H9 (cell line): ENCODE results near the gene TSPO. TPM values are rescaled to one million over a fixed set of nuclear protein-coding genes. Genes with fewer than 3 reads are reported as not detected.

Experiments used
- DNase-seq: peaks from one replicate; pipeline ENCODE4 v3.0.0-alpha.2; 2017
- H2AFZ ChIP-seq: one replicate; pipeline ENCODE4 v1.6.1; 2013; ENCODE audit warnings: mild to moderate bottlenecking, low read length, control low read depth, moderate library complexity
- H2AK5ac ChIP-seq: 2 replicates; pipeline ENCODE4 v1.6.1; 2013; ENCODE audit warnings: low read length, control low read depth, mixed read lengths; ENCODE audit not compliant: insufficient read length
- H2BK120ac ChIP-seq: one replicate; pipeline ENCODE4 v1.6.1; 2013; ENCODE audit warnings: low read depth, mild to moderate bottlenecking, low read length, control low read depth, inconsistent platforms; ENCODE audit not compliant: poor library complexity, severe bottlenecking
- H2BK12ac ChIP-seq: 2 replicates; pipeline ENCODE4 v1.6.1; 2013; ENCODE audit warnings: low read length, control low read depth, mixed read lengths, low read depth; ENCODE audit not compliant: insufficient read length
- H2BK15ac ChIP-seq: 2 replicates; pipeline ENCODE4 v1.6.1; 2013; ENCODE audit warnings: low read depth, low read length, control low read depth
- H2BK20ac ChIP-seq: one replicate; pipeline ENCODE4 v1.6.1; 2013; ENCODE audit warnings: low read depth, mild to moderate bottlenecking, low read length, control low read depth, inconsistent platforms; ENCODE audit not compliant: poor library complexity, severe bottlenecking
- H2BK5ac ChIP-seq: 2 replicates; pipeline ENCODE4 v1.6.1; 2013; ENCODE audit warnings: low read length, control low read depth, mixed read lengths; ENCODE audit not compliant: insufficient read length
- H3K14ac ChIP-seq: 2 replicates; pipeline ENCODE4 v1.6.1; 2013; ENCODE audit warnings: low read length, control low read depth; ENCODE audit not compliant: insufficient read depth
- H3K18ac ChIP-seq: 2 replicates; pipeline ENCODE4 v1.6.1; 2013; ENCODE audit warnings: low read depth, mild to moderate bottlenecking, mixed read lengths, low read length, control low read depth; ENCODE audit not compliant: insufficient read length
- H3K23ac ChIP-seq: 2 replicates; pipeline ENCODE4 v1.6.1; 2013; ENCODE audit warnings: low read length, control low read depth, mixed read lengths, low read depth; ENCODE audit not compliant: insufficient read length
- H3K23me2 ChIP-seq: 2 replicates; pipeline ENCODE4 v1.6.1; 2013; ENCODE audit warnings: low read depth, mild to moderate bottlenecking, mixed read lengths, low read length, control low read depth; ENCODE audit not compliant: insufficient read length, poor library complexity, severe bottlenecking
- H3K27ac ChIP-seq: 2 replicates; pipeline ENCODE4 v1.5.1; 2013; ENCODE audit warnings: low read length, control low read depth, mixed read lengths, low read depth; ENCODE audit not compliant: insufficient read length
- H3K27me3 ChIP-seq: 2 replicates; pipeline ENCODE4 v1.6.1; 2013; ENCODE audit warnings: low read length, control low read depth, inconsistent platforms; ENCODE audit not compliant: insufficient read depth
- H3K4ac ChIP-seq: 2 replicates; pipeline ENCODE4 v1.6.1; 2013; ENCODE audit warnings: low read depth, mild to moderate bottlenecking, control low read depth, inconsistent platforms, low read length, moderate library complexity
- H3K4me1 ChIP-seq: 2 replicates; pipeline ENCODE4 v1.6.1; 2013; ENCODE audit warnings: low read length, control low read depth, inconsistent platforms; ENCODE audit not compliant: insufficient read depth
- H3K4me2 ChIP-seq: 2 replicates; pipeline ENCODE4 v1.6.1; 2013; ENCODE audit warnings: low read length, control low read depth, mixed read lengths; ENCODE audit not compliant: insufficient read length, insufficient read depth
- H3K56ac ChIP-seq: 2 replicates; pipeline ENCODE4 v1.6.1; 2013; ENCODE audit warnings: low read depth, mild to moderate bottlenecking, mixed read lengths, low read length, control low read depth; ENCODE audit not compliant: insufficient read length
- H3K79me1 ChIP-seq: 2 replicates; pipeline ENCODE4 v1.6.1; 2013; ENCODE audit warnings: low read depth, mild to moderate bottlenecking, moderate library complexity, low read length, control low read depth, inconsistent platforms; ENCODE audit not compliant: insufficient read depth, poor library complexity, severe bottlenecking
- H3K79me2 ChIP-seq: 2 replicates; pipeline ENCODE4 v1.6.1; 2013; ENCODE audit warnings: low read length, control low read depth, inconsistent platforms; ENCODE audit not compliant: insufficient read depth
- H3K9ac ChIP-seq: 2 replicates; pipeline ENCODE4 v1.6.1; 2013; ENCODE audit warnings: low read length, control low read depth, mixed read lengths; ENCODE audit not compliant: insufficient read length; ENCODE audit errors: extremely low read depth
- H3K9me3 ChIP-seq: one replicate; pipeline ENCODE4 v1.6.1; 2013; ENCODE audit warnings: low read depth, low read length, inconsistent platforms; ENCODE audit not compliant: control insufficient read depth
- H3T11ph ChIP-seq: one replicate; pipeline ENCODE4 v1.6.1; 2013; ENCODE audit warnings: mild to moderate bottlenecking, low read length, control low read depth, inconsistent platforms
- H4K20me1 ChIP-seq: one replicate; pipeline ENCODE4 v1.6.1; 2013; ENCODE audit not compliant: control insufficient read depth, insufficient read length, insufficient read depth
- H4K5ac ChIP-seq: 2 replicates; pipeline ENCODE4 v1.6.1; 2013; ENCODE audit warnings: low read depth, mild to moderate bottlenecking, mixed read lengths, low read length, control low read depth; ENCODE audit not compliant: insufficient read length
- H4K8ac ChIP-seq: replicated peaks from 2 replicates; pipeline ENCODE4 v1.6.1; 2013; ENCODE audit warnings: low read length, control low read depth, mixed read lengths, low read depth; ENCODE audit not compliant: insufficient read length
- H4K91ac ChIP-seq: 2 replicates; pipeline ENCODE4 v1.6.1; 2013; ENCODE audit warnings: low read depth, mild to moderate bottlenecking, moderate library complexity, mixed read lengths, low read length, control low read depth; ENCODE audit not compliant: insufficient read length
- H3K27ac Mint-ChIP-seq, 3 experiments: 2 replicates in 2 of 3; 3 replicates in 1 of 3; pipeline ENCODE4 v1.8.0; 2020 to 2021; ENCODE audit warnings: mixed read lengths in 3 of 3, mild to moderate bottlenecking in 1 of 3, moderate library complexity in 1 of 3
- H3K27me3 Mint-ChIP-seq: 2 replicates; pipeline ENCODE4 v1.8.0; 2021; ENCODE audit warnings: low read depth, mild to moderate bottlenecking, moderate library complexity, mixed read lengths
- H3K36me3 Mint-ChIP-seq, 3 experiments: 2 replicates in 2 of 3; 3 replicates in 1 of 3; pipeline ENCODE4 v1.8.0; 2020 to 2021; ENCODE audit warnings: low read depth in 3 of 3, mixed read lengths in 3 of 3; ENCODE audit not compliant: insufficient read depth in 1 of 3
- H3K4me1 Mint-ChIP-seq, 2 experiments: 2 replicates each; pipeline ENCODE4 v1.8.0; 2020; ENCODE audit warnings: mixed read lengths in 2 of 2
- H3K4me3 Mint-ChIP-seq, 2 experiments: 2 replicates in 1 of 2; 3 replicates in 1 of 2; pipeline ENCODE4 v1.8.0; 2020 to 2021; ENCODE audit warnings: mild to moderate bottlenecking in 2 of 2, mixed read lengths in 2 of 2, moderate library complexity in 1 of 2
- H3K9me3 Mint-ChIP-seq, 2 experiments: 2 replicates in 1 of 2; 3 replicates in 1 of 2; pipeline ENCODE4 v1.8.0; 2020; ENCODE audit warnings: mild to moderate bottlenecking in 2 of 2, mixed read lengths in 2 of 2, moderate library complexity in 1 of 2
- WGBS: extraction: QIAGEN DNeasy Blood & Tissue Kit; methylation state at CpG from one replicate; pipeline ENCODE4 v1.1.7; 2013; ENCODE audit warnings: missing lambda C conversion rate, low lambda C conversion rate, mixed read lengths; ENCODE audit not compliant: insufficient read length; ENCODE audit errors: extremely low coverage; 5-methylcytosine and 5-hydroxymethylcytosine counted together
- total RNA-seq: library from RNA; stranded (reverse); gene quantifications from 2 replicates; pipeline ENCODE4 v1.2.1, GENCODE V29; 2021
- TF ChIP-seq, protein P1 (sequence below): fragments of 200-600 bp; sonication (generic); conservative IDR thresholded peaks from 3 replicates; pipeline ENCODE4 v1.8.0; 2021; ENCODE audit warnings: antibody characterized with exemption, mild to moderate bottlenecking

The TSPO gene
- total RNA-seq, 1 experiment from 2014 or later: 14.8 TPM

DNA sequence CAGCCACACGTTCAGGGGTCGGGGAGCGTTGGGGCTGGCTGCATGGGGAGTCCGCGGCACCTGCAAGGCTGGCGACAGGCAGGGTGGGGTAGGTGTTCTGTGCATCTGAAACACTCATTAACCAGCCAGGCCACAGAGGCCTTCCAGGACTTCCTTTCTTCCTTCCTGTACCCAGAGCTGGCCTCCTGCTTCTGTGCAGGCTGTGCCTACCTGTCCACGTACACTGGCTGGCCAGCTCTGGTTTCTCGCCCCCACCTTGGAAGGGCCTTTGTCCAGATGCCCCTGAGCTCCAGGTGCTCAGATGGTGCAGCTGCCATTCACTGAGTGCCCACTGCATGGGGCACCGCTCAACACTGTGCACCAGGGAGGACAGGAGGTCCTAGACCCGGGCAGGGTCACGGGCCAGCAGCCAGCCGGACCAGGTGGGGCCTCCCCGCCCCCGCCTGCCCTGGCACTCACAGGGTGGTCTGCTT lies 19.7 kb downstream of the TSPO start:
- H4K91ac ChIP-seq: no peak overlapping the region
- no peaks in the 10 kb centered on the region for H3K79me2 ChIP-seq
- no peak overlapping the region for H3K4me3 Mint-ChIP-seq
- H3K18ac ChIP-seq: no peak overlapping the region
- H3K4me1 Mint-ChIP-seq: no peaks in the 10 kb centered on the region
- no peaks in the 10 kb centered on the region for H3K4me1 ChIP-seq
- H3K27me3 ChIP-seq: no peaks in the 10 kb centered on the region
- no peak overlapping the region for H2BK12ac ChIP-seq
- no peaks in the 10 kb centered on the region for H3K9me3 ChIP-seq
- no peak overlapping the region for H2AFZ ChIP-seq
- H3K9me3 Mint-ChIP-seq: no peaks in the 10 kb centered on the region
- no peak overlapping the region for H2BK120ac ChIP-seq
- H2AK5ac ChIP-seq: no peak overlapping the region
- H2BK5ac ChIP-seq: no peak overlapping the region
- WGBS: no CpG with 5 or more reads among the region's 14 CpGs
- no peaks in the 10 kb centered on the region for H3K23me2 ChIP-seq
- no peaks in the 10 kb centered on the region for H4K20me1 ChIP-seq
- no peak overlapping the region for H3K4ac ChIP-seq
- no peak overlapping the region for H3K23ac ChIP-seq
- peaks cover 20 to 78% (median 71%) of the 10 kb centered on the region in 3 experiments; a peak in 6 of 7 replicates for H3K36me3 Mint-ChIP-seq
- H3K27ac ChIP-seq: no peak overlapping the region
- H3K9ac ChIP-seq: no peak overlapping the region
- no peak overlapping the region for H3K56ac ChIP-seq
- no peaks in the 10 kb centered on the region for H3K27me3 Mint-ChIP-seq
- no peak for DNase-seq
- H3T11ph ChIP-seq: no peak overlapping the region
- H4K5ac ChIP-seq: no peak overlapping the region
- H3K79me1 ChIP-seq: no peaks in the 10 kb centered on the region
- H2BK15ac ChIP-seq: no peak overlapping the region
- no peak overlapping the region for H3K14ac ChIP-seq
- H4K8ac ChIP-seq: no peak overlapping the region
- TF ChIP-seq, protein P1, sequence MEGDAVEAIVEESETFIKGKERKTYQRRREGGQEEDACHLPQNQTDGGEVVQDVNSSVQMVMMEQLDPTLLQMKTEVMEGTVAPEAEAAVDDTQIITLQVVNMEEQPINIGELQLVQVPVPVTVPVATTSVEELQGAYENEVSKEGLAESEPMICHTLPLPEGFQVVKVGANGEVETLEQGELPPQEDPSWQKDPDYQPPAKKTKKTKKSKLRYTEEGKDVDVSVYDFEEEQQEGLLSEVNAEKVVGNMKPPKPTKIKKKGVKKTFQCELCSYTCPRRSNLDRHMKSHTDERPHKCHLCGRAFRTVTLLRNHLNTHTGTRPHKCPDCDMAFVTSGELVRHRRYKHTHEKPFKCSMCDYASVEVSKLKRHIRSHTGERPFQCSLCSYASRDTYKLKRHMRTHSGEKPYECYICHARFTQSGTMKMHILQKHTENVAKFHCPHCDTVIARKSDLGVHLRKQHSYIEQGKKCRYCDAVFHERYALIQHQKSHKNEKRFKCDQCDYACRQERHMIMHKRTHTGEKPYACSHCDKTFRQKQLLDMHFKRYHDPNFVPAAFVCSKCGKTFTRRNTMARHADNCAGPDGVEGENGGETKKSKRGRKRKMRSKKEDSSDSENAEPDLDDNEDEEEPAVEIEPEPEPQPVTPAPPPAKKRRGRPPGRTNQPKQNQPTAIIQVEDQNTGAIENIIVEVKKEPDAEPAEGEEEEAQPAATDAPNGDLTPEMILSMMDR: no peak
- H3K27ac Mint-ChIP-seq: no peak overlapping the region
- no peak overlapping the region for H3K4me2 ChIP-seq
- H2BK20ac ChIP-seq: no peak overlapping the region
